Gastrocnemius medialis (tissue), 4 donors: ENCODE results near the gene DDAH1.

Experiments
- CTCF ChIP-seq, 5 experiments: fragments of 450-650 bp in 3 of 5; fragments of 200-600 bp in 2 of 5; sonication (generic) in 2 of 5; IDR thresholded peaks in 4 of 5; conservative IDR thresholded peaks in 1 of 5; 1 replicate in 4 of 5; 2 replicates in 1 of 5; pipeline ENCODE4 v1.5.1; 2016 to 2019; ENCODE audit warnings: antibody characterized with exemption in 5 of 5, mild to moderate bottlenecking in 3 of 5, moderate library complexity in 3 of 5
- POLR2A ChIP-seq, 2 donors: fragments of 450-650 bp; IDR thresholded peaks; one replicate each; pipeline ENCODE4 v1.6.1; 2017; ENCODE audit warnings: antibody characterized with exemption in 2 of 2, mild to moderate bottlenecking in 2 of 2, moderate library complexity in 2 of 2

DNA sequence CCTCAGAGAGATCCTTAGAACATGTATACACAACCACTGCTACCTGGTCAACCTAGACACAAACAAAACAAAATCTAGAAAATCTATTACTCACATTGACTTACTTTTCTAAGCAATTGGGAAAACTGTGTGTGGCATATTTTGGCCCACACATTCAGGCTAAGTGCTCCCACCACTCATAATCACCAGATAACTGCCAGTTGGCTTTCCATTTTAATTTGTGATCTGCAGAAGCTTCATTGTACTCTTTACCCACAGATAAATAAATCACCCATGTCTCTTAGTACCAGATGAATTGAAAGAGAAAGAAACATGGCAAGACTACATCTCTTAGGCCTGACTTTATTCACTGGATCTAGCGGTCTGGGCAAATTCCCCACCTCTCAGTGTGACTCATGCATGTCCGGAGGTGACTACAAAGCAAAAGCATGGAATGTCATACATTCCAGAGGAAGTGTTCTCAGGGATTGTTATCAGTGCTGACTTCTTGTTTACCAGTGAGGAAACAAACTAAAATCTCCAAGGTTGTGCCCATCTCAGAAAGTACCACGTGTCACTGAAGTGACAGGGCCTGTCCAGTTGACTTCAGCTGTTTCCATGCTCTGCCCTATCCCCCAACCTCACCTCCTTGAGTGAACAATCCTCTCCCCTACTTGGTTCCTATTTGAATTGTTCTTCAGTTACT lies 136.1 kb downstream of the DDAH1 start:
- TF ChIP-seq CTCF (IDR thresholded peaks at IDR 0.05 in 4 of 5, conservative IDR thresholded peaks at IDR 0.05 in 1 of 5) = no peak
- TF ChIP-seq POLR2A (IDR thresholded peaks at IDR 0.05) = no peak
